Panc1 (cell line): ENCODE results near the gene SCART1. TPM values are rescaled to one million over a fixed set of nuclear protein-coding genes. Genes with fewer than 3 reads are reported as not detected.

ENCODE experiments used
- ATAC-seq: fragments of 200-7000 bp; cut with Tn5 transposase; 2 replicates; pipeline ENCODE4 v1.9.1; 2020; ENCODE audit warnings: mild to moderate bottlenecking, moderate library complexity
- BruUV-seq: library from RNA; stranded (reverse); fragments of 400-500 nt; replicated peaks from 2 replicates; lab custom pipeline; 2021; lab: Mats Ljungman, UMichigan
- CTCF ChIA-PET: fragments of 300-600 bp; sonication (Branson Sonifier 250); formaldehyde crosslinking; loops from one replicate; lab custom pipeline; 2022; ENCODE audit warnings: antibody characterized with exemption; lab: Charles Lee
- POLR2A ChIA-PET: fragments of 300-600 bp; sonication (Branson Sonifier 250); formaldehyde crosslinking; loops from one replicate; lab custom pipeline; 2022; ENCODE audit warnings: antibody characterized with exemption; lab: Charles Lee
- DNase-seq: peaks from one replicate; pipeline ENCODE4 v3.0.0-alpha.2; 2010; ENCODE audit warnings: low read depth, low spot score
- H3K27ac ChIP-seq: 2 replicates; pipeline ENCODE4 v1.5.1; 2011; ENCODE audit warnings: mild to moderate bottlenecking, low read length, inconsistent platforms
- H3K27me3 ChIP-seq: fragments of 200-500 bp; sonication (Bioruptor generic); 2 replicates; pipeline ENCODE4 v1.6.0; 2014; ENCODE audit warnings: low read length, inconsistent platforms; ENCODE audit not compliant: control insufficient read depth, insufficient read depth
- H3K36me3 ChIP-seq: fragments of 200-500 bp; sonication (Bioruptor generic); 2 replicates; pipeline ENCODE4 v1.5.1; 2014; ENCODE audit warnings: inconsistent platforms, mild to moderate bottlenecking, low read length, moderate library complexity; ENCODE audit not compliant: control insufficient read depth, insufficient read depth
- H3K4me1 ChIP-seq: 2 replicates; pipeline ENCODE4 v1.5.1; 2011; ENCODE audit warnings: inconsistent platforms, mild to moderate bottlenecking, low read length, moderate library complexity; ENCODE audit not compliant: control insufficient read depth, insufficient read depth
- H3K4me3 ChIP-seq, 2 experiments: 2 replicates each; pipeline ENCODE4 v1.5.1; 2011 to 2012; ENCODE audit warnings: low read depth in 2 of 2, low read length in 2 of 2, mild to moderate bottlenecking in 2 of 2, inconsistent platforms in 1 of 2, moderate library complexity in 1 of 2
- H3K9me3 ChIP-seq: fragments of 200-500 bp; sonication (Bioruptor generic); 2 replicates; pipeline ENCODE4 v1.5.1; 2014; ENCODE audit warnings: low read depth, mild to moderate bottlenecking, inconsistent platforms, low read length, moderate library complexity; ENCODE audit not compliant: control insufficient read depth, insufficient read depth
- POLR2AphosphoS5 ChIP-seq: IDR thresholded peaks from 2 replicates; pipeline ENCODE4 v1.6.1; 2012; ENCODE audit warnings: mild to moderate bottlenecking, low read depth, low read length, moderate library complexity
- SIN3A ChIP-seq: IDR thresholded peaks from 2 replicates; pipeline ENCODE4 v1.6.1; 2012; ENCODE audit warnings: low read depth, mild to moderate bottlenecking, low read length, moderate library complexity, borderline replicate concordance; ENCODE audit not compliant: insufficient read depth
- TCF7L2 ChIP-seq: IDR thresholded peaks from 2 replicates; pipeline ENCODE4 v1.6.1; 2011; ENCODE audit warnings: mild to moderate bottlenecking, low read depth, low read length, inconsistent platforms
- in situ Hi-C: cut with HindIII; loops from 2 replicates; pipeline ENCODE4 v1.10.0; 2016; ENCODE audit warnings: low sequenced_read_pairs, low pct_unique_long_range_greater_than_20kb
- intact Hi-C: fragments of 100-400 bp; cut with micrococcal nuclease; formaldehyde crosslinking; loops from one replicate; pipeline ENCODE4 v1.10.0; 2022; ENCODE audit not compliant: unreplicated experiment
- total RNA-seq: library from RNA; stranded (reverse); gene quantifications from one replicate; pipeline ENCODE4 v1.2.1, GENCODE V29; 2021; ENCODE audit not compliant: unreplicated experiment
- TF ChIP-seq, protein P1 (sequence below): fragments of 450-650 bp; IDR thresholded peaks from 2 replicates; pipeline ENCODE4 v1.5.1; 2017; ENCODE audit warnings: mild to moderate bottlenecking
- TF ChIP-seq, protein P2 (sequence below), 2 experiments: IDR thresholded peaks; 2 replicates each; pipeline ENCODE4 v1.6.1; 2011 to 2012; ENCODE audit warnings: low read depth in 2 of 2, control low read depth in 1 of 2, low read length in 1 of 2, mild to moderate bottlenecking in 1 of 2, moderate library complexity in 1 of 2; ENCODE audit not compliant: insufficient read depth in 1 of 2

Gene SCART1
- total RNA-seq, 1 experiment from 2014 or later = 0.57 TPM

DNA sequence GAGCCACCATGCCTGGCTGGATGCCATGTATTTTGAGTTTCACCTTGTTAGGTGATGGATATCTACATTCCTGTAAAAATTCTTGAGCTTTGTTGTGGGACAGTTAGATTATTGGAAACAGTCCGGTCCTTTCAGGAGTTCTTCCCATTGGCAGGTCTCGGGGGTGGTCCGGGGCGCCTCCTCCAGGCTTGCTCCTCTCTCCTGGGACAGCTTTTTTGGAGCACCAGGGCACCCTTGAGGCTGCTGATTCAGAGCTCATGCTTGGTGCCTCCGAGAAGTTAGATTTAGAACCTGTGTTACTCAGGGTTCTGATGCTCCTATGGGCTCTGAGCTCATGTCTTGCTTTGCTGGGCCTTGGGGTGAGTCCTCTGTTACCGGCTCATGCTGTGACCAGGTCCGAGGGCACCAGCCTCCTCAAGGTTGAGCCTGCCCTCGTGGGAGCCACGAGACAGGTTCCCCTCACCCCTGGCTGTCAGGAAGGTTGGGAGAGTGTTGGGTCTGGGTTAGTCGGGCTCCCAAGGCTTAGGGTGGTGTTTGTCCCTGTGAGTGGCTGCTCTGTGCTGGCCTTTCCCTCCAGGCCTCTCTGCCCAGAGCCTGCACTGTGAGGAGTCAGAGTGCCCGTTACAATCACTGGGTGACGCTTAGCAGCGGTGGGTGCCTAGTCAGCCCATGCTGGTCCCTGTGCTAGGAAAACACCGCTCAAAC is 35.3 kb upstream of the SCART1 start:
- Histone ChIP-seq H3K9me3 (no peaks in the 10 kb centered on the region), H3K27ac (no peak overlapping the region), H3K4me1 (peaks cover 21% of the 10 kb centered on the region), H3K4me3 (no peak overlapping the region), H3K27me3 (no peaks in the 10 kb centered on the region), H3K36me3 (no peaks in the 10 kb centered on the region)
- no peak for DNase-seq
- no TSS peak for BruUV-seq
- in situ Hi-C loops = no loop called here
- TF ChIP-seq POLR2AphosphoS5 (no peak), SIN3A (no peak), TCF7L2 (no peak)
- TF ChIP-seq, protein P1, sequence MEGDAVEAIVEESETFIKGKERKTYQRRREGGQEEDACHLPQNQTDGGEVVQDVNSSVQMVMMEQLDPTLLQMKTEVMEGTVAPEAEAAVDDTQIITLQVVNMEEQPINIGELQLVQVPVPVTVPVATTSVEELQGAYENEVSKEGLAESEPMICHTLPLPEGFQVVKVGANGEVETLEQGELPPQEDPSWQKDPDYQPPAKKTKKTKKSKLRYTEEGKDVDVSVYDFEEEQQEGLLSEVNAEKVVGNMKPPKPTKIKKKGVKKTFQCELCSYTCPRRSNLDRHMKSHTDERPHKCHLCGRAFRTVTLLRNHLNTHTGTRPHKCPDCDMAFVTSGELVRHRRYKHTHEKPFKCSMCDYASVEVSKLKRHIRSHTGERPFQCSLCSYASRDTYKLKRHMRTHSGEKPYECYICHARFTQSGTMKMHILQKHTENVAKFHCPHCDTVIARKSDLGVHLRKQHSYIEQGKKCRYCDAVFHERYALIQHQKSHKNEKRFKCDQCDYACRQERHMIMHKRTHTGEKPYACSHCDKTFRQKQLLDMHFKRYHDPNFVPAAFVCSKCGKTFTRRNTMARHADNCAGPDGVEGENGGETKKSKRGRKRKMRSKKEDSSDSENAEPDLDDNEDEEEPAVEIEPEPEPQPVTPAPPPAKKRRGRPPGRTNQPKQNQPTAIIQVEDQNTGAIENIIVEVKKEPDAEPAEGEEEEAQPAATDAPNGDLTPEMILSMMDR = no peak
- TF ChIP-seq, protein P2, sequence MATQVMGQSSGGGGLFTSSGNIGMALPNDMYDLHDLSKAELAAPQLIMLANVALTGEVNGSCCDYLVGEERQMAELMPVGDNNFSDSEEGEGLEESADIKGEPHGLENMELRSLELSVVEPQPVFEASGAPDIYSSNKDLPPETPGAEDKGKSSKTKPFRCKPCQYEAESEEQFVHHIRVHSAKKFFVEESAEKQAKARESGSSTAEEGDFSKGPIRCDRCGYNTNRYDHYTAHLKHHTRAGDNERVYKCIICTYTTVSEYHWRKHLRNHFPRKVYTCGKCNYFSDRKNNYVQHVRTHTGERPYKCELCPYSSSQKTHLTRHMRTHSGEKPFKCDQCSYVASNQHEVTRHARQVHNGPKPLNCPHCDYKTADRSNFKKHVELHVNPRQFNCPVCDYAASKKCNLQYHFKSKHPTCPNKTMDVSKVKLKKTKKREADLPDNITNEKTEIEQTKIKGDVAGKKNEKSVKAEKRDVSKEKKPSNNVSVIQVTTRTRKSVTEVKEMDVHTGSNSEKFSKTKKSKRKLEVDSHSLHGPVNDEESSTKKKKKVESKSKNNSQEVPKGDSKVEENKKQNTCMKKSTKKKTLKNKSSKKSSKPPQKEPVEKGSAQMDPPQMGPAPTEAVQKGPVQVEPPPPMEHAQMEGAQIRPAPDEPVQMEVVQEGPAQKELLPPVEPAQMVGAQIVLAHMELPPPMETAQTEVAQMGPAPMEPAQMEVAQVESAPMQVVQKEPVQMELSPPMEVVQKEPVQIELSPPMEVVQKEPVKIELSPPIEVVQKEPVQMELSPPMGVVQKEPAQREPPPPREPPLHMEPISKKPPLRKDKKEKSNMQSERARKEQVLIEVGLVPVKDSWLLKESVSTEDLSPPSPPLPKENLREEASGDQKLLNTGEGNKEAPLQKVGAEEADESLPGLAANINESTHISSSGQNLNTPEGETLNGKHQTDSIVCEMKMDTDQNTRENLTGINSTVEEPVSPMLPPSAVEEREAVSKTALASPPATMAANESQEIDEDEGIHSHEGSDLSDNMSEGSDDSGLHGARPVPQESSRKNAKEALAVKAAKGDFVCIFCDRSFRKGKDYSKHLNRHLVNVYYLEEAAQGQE (IDR thresholded peaks at IDR 0.05; ENCODE audit: insufficient read depth in 1 of 2, low read depth in 2 of 2, low read length in 1 of 2) = no peak
- ChIA-PET CTCF (interaction anchor here (0.6 kb wide), 1 partner anchor 217 kb away, joined by 3 read pairs; no protein-coding TSS in a partner anchor), POLR2A (interaction anchor here (0.6 kb wide), 1 partner anchor 16 kb away, joined by 3 read pairs; no protein-coding TSS in a partner anchor)
- intact Hi-C loops = no loop called here
- ATAC-seq = no peak

DNA sequence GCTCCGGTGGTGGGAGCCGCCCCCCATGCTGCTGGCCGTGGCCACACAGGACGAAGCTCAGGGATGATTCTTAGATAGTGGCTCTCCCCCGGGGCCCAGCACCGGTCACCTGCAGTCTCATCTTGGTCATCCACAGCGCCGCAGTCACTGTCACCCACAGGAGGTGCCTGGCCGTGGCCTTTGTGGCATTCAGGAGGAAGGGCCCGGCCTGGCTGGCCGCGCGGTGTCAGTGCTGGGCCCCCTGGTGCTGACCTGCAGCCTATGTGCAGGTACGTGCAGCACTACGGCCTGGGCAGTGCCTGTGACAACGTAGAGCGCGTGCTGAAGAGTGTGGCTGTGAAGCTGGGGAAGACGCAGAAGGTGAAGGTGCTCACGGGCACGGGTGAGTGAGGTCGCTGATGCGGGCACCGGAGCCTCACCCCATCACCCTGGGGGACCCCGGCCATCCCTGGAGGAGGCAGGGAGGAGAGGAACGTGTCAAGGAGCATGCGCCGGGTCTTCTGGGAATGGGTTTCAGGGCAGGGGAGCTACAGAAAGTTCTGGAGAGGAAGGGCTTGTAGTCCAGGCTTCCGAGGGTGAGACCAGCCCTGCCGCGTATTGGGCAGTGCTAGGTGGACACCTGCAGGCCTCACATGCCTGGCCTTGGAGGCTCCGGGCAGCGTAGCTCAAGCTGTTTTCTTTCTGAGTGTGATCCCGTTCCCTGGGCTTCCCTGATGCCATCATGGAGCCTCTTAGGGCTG is 34.4 kb upstream of the SCART1 start:
- no peak overlapping the region for H3K27ac ChIP-seq
- in situ Hi-C loops = no loop called here
- H3K4me1 ChIP-seq = peaks cover 21% of the 10 kb centered on the region
- no peak overlapping the region for H3K4me3 ChIP-seq
- TF ChIP-seq POLR2AphosphoS5 = no peak; the same call in 1 of the 2 replicates
- no peak for TF ChIP-seq TCF7L2
- TF ChIP-seq, protein P1 = no peak
- TF ChIP-seq, protein P2 (IDR thresholded peaks at IDR 0.05; ENCODE audit: insufficient read depth in 1 of 2, low read depth in 2 of 2, low read length in 1 of 2) = no peak
- no peak for TF ChIP-seq SIN3A
- ChIA-PET POLR2A (interaction anchor here (0.6 kb wide), 1 partner anchor 62 kb away, joined by 5 read pairs; the partner anchor contains the start of gene FUOM), CTCF (no interaction called here)
- intact Hi-C loops = no loop called here
- no peaks in the 10 kb centered on the region for H3K36me3 ChIP-seq
- DNase-seq (no peak), ATAC-seq (no peak)
- no peaks in the 10 kb centered on the region for H3K27me3 ChIP-seq
- BruUV-seq = no TSS peak
- H3K9me3 ChIP-seq = no peaks in the 10 kb centered on the region
